H1 (cell line): ENCODE results near the gene MASP1. TPM values are rescaled to one million over a fixed set of nuclear protein-coding genes. Genes with fewer than 3 reads are reported as not detected.

Experiments
- CTCF ChIA-PET: fragments of 300-600 bp; sonication (Branson Sonifier 250); formaldehyde crosslinking; loops from one replicate; lab custom pipeline; 2021; ENCODE audit not compliant: partially characterized antibody; lab: Charles Lee
- POLR2A ChIA-PET: fragments of 300-600 bp; sonication (Branson Sonifier 250); formaldehyde crosslinking; loops from one replicate; lab custom pipeline; 2021; ENCODE audit warnings: inconsistent platforms; ENCODE audit not compliant: partially characterized antibody; lab: Charles Lee
- DNase-seq, 2 experiments: peaks; one replicate each; pipeline versions ENCODE4 v3.0.0 to v3.0.0-alpha.2; 2010 to 2022; ENCODE audit warnings: low spot score in 2 of 2, low read depth in 1 of 2, mixed read lengths in 1 of 2
- FAIRE-seq: peaks from 2 replicates; lab custom pipeline; 2011; peaks lifted over from hg19 to GRCh38; lab: Jason Lieb, UNC
- H2AFZ ChIP-seq: 2 replicates; pipeline ENCODE4 v1.8.1; 2012; ENCODE audit warnings: low read length, inconsistent platforms
- H2AK5ac ChIP-seq: 2 replicates; pipeline ENCODE4 v1.6.1; 2013; ENCODE audit warnings: low read depth, low read length
- H2BK120ac ChIP-seq: replicated peaks from 2 replicates; pipeline ENCODE3; 2013; ENCODE audit warnings: low read depth, low read length, inconsistent platforms
- H2BK12ac ChIP-seq: 2 replicates; pipeline ENCODE4 v1.6.1; 2013; ENCODE audit warnings: low read depth, low read length
- H2BK15ac ChIP-seq: 2 replicates; pipeline ENCODE4 v1.6.1; 2013; ENCODE audit warnings: low read length
- H2BK20ac ChIP-seq: 2 replicates; pipeline ENCODE4 v1.6.1; 2013; ENCODE audit warnings: low read length
- H2BK5ac ChIP-seq: 2 replicates; pipeline ENCODE4 v1.6.1; 2013; ENCODE audit warnings: low read depth, low read length
- H3K14ac ChIP-seq: 2 replicates; pipeline ENCODE4 v1.6.1; 2013; ENCODE audit warnings: inconsistent platforms; ENCODE audit not compliant: insufficient read length
- H3K18ac ChIP-seq: 2 replicates; pipeline ENCODE4 v1.6.1; 2013; ENCODE audit warnings: low read length; ENCODE audit errors: extremely low read depth
- H3K23ac ChIP-seq: 2 replicates; pipeline ENCODE4 v1.6.1; 2013; ENCODE audit warnings: inconsistent platforms; ENCODE audit not compliant: insufficient read length
- H3K23me2 ChIP-seq: 2 replicates; pipeline ENCODE4 v1.6.1; 2013; ENCODE audit warnings: low read depth, low read length
- H3K27ac ChIP-seq: 2 replicates; pipeline ENCODE4 v1.6.1; 2011; ENCODE audit warnings: low read depth, low read length, inconsistent platforms
- H3K27me3 ChIP-seq, 4 experiments: replicated peaks in 1 of 4; 1 replicate in 1 of 4; 2 replicates in 3 of 4; pipeline versions ENCODE4 v1.6.1 to v1.8.1; 2011 to 2013; ENCODE audit warnings: low read length in 3 of 4, mild to moderate bottlenecking in 3 of 4, inconsistent platforms in 2 of 4, mixed read lengths in 2 of 4, moderate library complexity in 1 of 4; ENCODE audit not compliant: control insufficient read depth in 3 of 4, insufficient read depth in 3 of 4; ENCODE audit errors: extremely low read depth in 1 of 4
- H3K36me3 ChIP-seq, 4 experiments: 2 replicates each; pipeline versions ENCODE4 v1.6.1 to v1.8.1; 2011 to 2013; ENCODE audit warnings: mild to moderate bottlenecking in 4 of 4, low read length in 3 of 4, moderate library complexity in 2 of 4, control low read depth in 1 of 4, inconsistent platforms in 1 of 4; ENCODE audit not compliant: insufficient read depth in 4 of 4, control insufficient read depth in 2 of 4
- H3K4ac ChIP-seq: replicated peaks from 2 replicates; pipeline ENCODE3; 2013; ENCODE audit warnings: low read length, low read depth, mixed read lengths, inconsistent platforms; ENCODE audit not compliant: insufficient read length
- H3K4me1 ChIP-seq, 4 experiments: replicated peaks in 1 of 4; 1 replicate in 1 of 4; 2 replicates in 3 of 4; pipeline versions ENCODE4 v1.6.1 to v1.8.1; 2011 to 2013; ENCODE audit warnings: low read length in 3 of 4, inconsistent platforms in 2 of 4, mixed read lengths in 1 of 4; ENCODE audit not compliant: insufficient read depth in 4 of 4, control insufficient read depth in 3 of 4
- H3K4me2 ChIP-seq, 2 experiments: 2 replicates each; pipeline versions ENCODE4 v1.6.1 to v1.8.1; 2011 to 2013; ENCODE audit warnings: low read depth in 2 of 2, low read length in 2 of 2, control low read depth in 1 of 2, inconsistent platforms in 1 of 2, mild to moderate bottlenecking in 1 of 2; ENCODE audit not compliant: insufficient read depth in 1 of 2
- H3K4me3 ChIP-seq, 4 experiments: fragments of 200-600, 300-600 bp in 1 of 4; sonication (generic), shearing (Covaris generic), sonication (Bioruptor Twin) in 1 of 4; 2 replicates each; pipeline versions ENCODE4 v1.5.1 to v1.8.1; 2011 to 2016; ENCODE audit warnings: low read length in 4 of 4, low read depth in 3 of 4, control low read depth in 2 of 4, inconsistent platforms in 2 of 4, mild to moderate bottlenecking in 2 of 4, mixed read lengths in 1 of 4, moderate library complexity in 1 of 4; ENCODE audit not compliant: insufficient read depth in 2 of 4; ENCODE audit errors: extremely low read depth in 1 of 4
- H3K56ac ChIP-seq: replicated peaks from 2 replicates; pipeline ENCODE3; 2013; ENCODE audit warnings: low read depth, mild to moderate bottlenecking, mixed read lengths, low read length, inconsistent platforms; ENCODE audit not compliant: insufficient read length
- H3K79me1 ChIP-seq: 2 replicates; pipeline ENCODE4 v1.6.1; 2013; ENCODE audit warnings: low read depth, low read length, control low read depth
- H3K79me2 ChIP-seq, 2 experiments: 2 replicates each; pipeline versions ENCODE4 v1.6.1 to v1.8.1; 2012 to 2013; ENCODE audit warnings: low read length in 2 of 2, mild to moderate bottlenecking in 2 of 2, inconsistent platforms in 1 of 2; ENCODE audit not compliant: insufficient read depth in 2 of 2, control insufficient read depth in 1 of 2
- H3K9ac ChIP-seq, 4 experiments: replicated peaks in 1 of 4; 1 replicate in 1 of 4; 2 replicates in 3 of 4; pipeline versions ENCODE4 v1.6.1 to v1.8.1; 2011 to 2013; ENCODE audit warnings: low read depth in 3 of 4, low read length in 3 of 4, control low read depth in 2 of 4, mild to moderate bottlenecking in 2 of 4, moderate library complexity in 2 of 4, inconsistent platforms in 1 of 4; ENCODE audit errors: extremely low read depth in 1 of 4
- H3K9me3 ChIP-seq, 2 experiments: 2 replicates each; pipeline versions ENCODE4 v1.6.1 to v1.8.1; 2012 to 2013; ENCODE audit warnings: mild to moderate bottlenecking in 2 of 2, moderate library complexity in 2 of 2, control low read depth in 1 of 2, inconsistent platforms in 1 of 2, low read depth in 1 of 2, low read length in 1 of 2, mixed read lengths in 1 of 2; ENCODE audit not compliant: insufficient read depth in 2 of 2
- H4K20me1 ChIP-seq, 2 experiments: replicated peaks in 1 of 2; 2 replicates each; pipeline versions ENCODE3 to v1.8.1; 2011 to 2013; ENCODE audit warnings: inconsistent platforms in 2 of 2, low read length in 2 of 2, mild to moderate bottlenecking in 1 of 2; ENCODE audit not compliant: insufficient read depth in 2 of 2, control insufficient read depth in 1 of 2
- H4K5ac ChIP-seq: 2 replicates; pipeline ENCODE4 v1.6.1; 2013; ENCODE audit warnings: low read length, low read depth, mixed read lengths, inconsistent platforms; ENCODE audit not compliant: insufficient read length
- H4K8ac ChIP-seq: 2 replicates; pipeline ENCODE4 v1.8.0; 2013; ENCODE audit warnings: mild to moderate bottlenecking, moderate library complexity, low read length, inconsistent platforms; ENCODE audit not compliant: insufficient read depth; ENCODE audit errors: extremely low read depth
- H4K91ac ChIP-seq: replicated peaks from 2 replicates; pipeline ENCODE3; 2013; ENCODE audit warnings: low read length, mixed read lengths, inconsistent platforms; ENCODE audit not compliant: insufficient read length
- ATF2 ChIP-seq: IDR thresholded peaks from 2 replicates; pipeline ENCODE4 v1.6.1; 2012; ENCODE audit warnings: low read length, inconsistent platforms
- ATF3 ChIP-seq: IDR thresholded peaks from 2 replicates; pipeline ENCODE4 v1.6.1; 2011; ENCODE audit warnings: low read depth, mild to moderate bottlenecking, low read length; ENCODE audit not compliant: insufficient read depth
- FOSL1 ChIP-seq: IDR thresholded peaks from 2 replicates; pipeline ENCODE4 v1.6.1; 2011; ENCODE audit warnings: mild to moderate bottlenecking, low read depth, low read length, moderate library complexity; ENCODE audit not compliant: insufficient read depth
- HDAC2 ChIP-seq, 2 experiments: fragments of 300-600 bp in 1 of 2; sonication (generic) in 1 of 2; IDR thresholded peaks; 2 replicates each; pipeline ENCODE4 v1.6.1; 2011 to 2012; ENCODE audit warnings: low read depth in 2 of 2, low read length in 2 of 2, mild to moderate bottlenecking in 2 of 2, moderate library complexity in 2 of 2, borderline replicate concordance in 1 of 2, inconsistent platforms in 1 of 2
- HDAC6 ChIP-seq: IDR thresholded peaks from one replicate; pipeline ENCODE4 v1.7.1; 2012; ENCODE audit warnings: low read depth, mild to moderate bottlenecking, inconsistent platforms, low read length, moderate library complexity
- JUN ChIP-seq: IDR thresholded peaks from 2 replicates; pipeline ENCODE4 v1.6.1; 2011; ENCODE audit warnings: low read depth, mild to moderate bottlenecking, improper control_type of control experiment, low read length
- RAD21 ChIP-seq, 2 experiments: IDR thresholded peaks in 1 of 2; conservative IDR thresholded peaks in 1 of 2; 2 replicates each; pipeline ENCODE4 v1.6.1; 2011; ENCODE audit warnings: low read depth in 2 of 2, low read length in 2 of 2, improper control_type of control experiment in 1 of 2, inconsistent platforms in 1 of 2, mild to moderate bottlenecking in 1 of 2, moderate library complexity in 1 of 2
- RFX5 ChIP-seq: IDR thresholded peaks from 2 replicates; pipeline ENCODE4 v1.6.1; 2011; ENCODE audit warnings: low read depth, low read length, improper control_type of control experiment, borderline replicate concordance
- SP2 ChIP-seq: IDR thresholded peaks from 2 replicates; pipeline ENCODE4 v1.6.1; 2012; ENCODE audit warnings: mild to moderate bottlenecking, low read length, inconsistent platforms
- SP4 ChIP-seq: IDR thresholded peaks from 2 replicates; pipeline ENCODE4 v1.6.1; 2012; ENCODE audit warnings: low read length, inconsistent platforms
- SUZ12 ChIP-seq: fragments of 200-600 bp; sonication (generic); IDR thresholded peaks from 2 replicates; pipeline ENCODE4 v1.6.1; 2012; ENCODE audit warnings: mild to moderate bottlenecking, inconsistent platforms, low read length, moderate library complexity, mixed read lengths
- WGBS, 2 experiments: shearing (Covaris generic) in 1 of 2; methylation state at CpG; one replicate each; pipeline versions ENCODE4 v1.1.6 to v1.1.7; 2013 to 2015; ENCODE audit warnings: low lambda C conversion rate in 2 of 2, mixed read lengths in 2 of 2, inconsistent platforms in 1 of 2, low coverage in 1 of 2, missing lambda C conversion rate in 1 of 2; ENCODE audit not compliant: insufficient replicate concordance in 2 of 2, insufficient coverage in 1 of 2, insufficient read length in 1 of 2; ENCODE audit errors: extremely low coverage in 1 of 2, missing lambda C conversion rate in 1 of 2; 5-methylcytosine and 5-hydroxymethylcytosine counted together
- polyA plus RNA-seq, 7 experiments: library from polyadenylated mRNA; depleted of rRNA in 3 of 7; stranded (reverse) in 5 of 7; unstranded in 2 of 7; fragments of >200 nt in 5 of 7; fragments of 200-250 nt in 2 of 7; gene quantifications; 1 replicate in 5 of 7; 2 replicates in 1 of 7; 4 replicates in 1 of 7; pipeline versions ENCODE4 v1.2.1 to v1.2.3, GENCODE V29; 2011 to 2013; ENCODE audit warnings: missing spikeins in 2 of 7, mixed read lengths in 2 of 7
- total RNA-seq: library from RNA; stranded (reverse); fragmentation: NEBNext Ultra II Directional; extraction: Animal tissue kit (Norgen Biotek cat#: 25700); gene quantifications from 2 replicates; pipeline ENCODE4 v1.2.1, GENCODE V29; 2021

MASP1 gene
- total and polyA plus RNA-seq, 2 of the 8 experiments (the other 6 are each of a cell fraction or from before 2014, with no cell fraction given), result 2.7 to 3.5 TPM

GRCh38 chr3:187322291-187322690, 30.8 kb upstream of the MASP1 start:
- H3K79me2 ChIP-seq, result no peaks in the 10 kb centered on the region
- H4K91ac ChIP-seq, result no peak overlapping the region
- H3K79me1 ChIP-seq, result no peaks in the 10 kb centered on the region
- DNase-seq (no peak), FAIRE-seq (no peak)
- no peak overlapping the region for H3K56ac ChIP-seq
- H2BK15ac ChIP-seq, result no peak overlapping the region
- H2BK5ac ChIP-seq, result no peak overlapping the region
- POLR2A ChIA-PET, result no interaction called here
- WGBS, 2 experiments, result 80% methylated on average over 7 of the region's 7 CpGs; no CpG with 5 or more reads in 1 of the 2 experiments
- no peak overlapping the region for H3K9ac ChIP-seq
- H3K4me2 ChIP-seq, result no peak overlapping the region
- no peak overlapping the region for H2AK5ac ChIP-seq
- H3K18ac ChIP-seq, result no peak overlapping the region
- H3K4me3 ChIP-seq, result no peak overlapping the region
- no peak overlapping the region for H4K8ac ChIP-seq
- no peak overlapping the region for H4K5ac ChIP-seq
- H3K4me1 ChIP-seq, result peaks cover 0 to 4% (median 2%) of the 10 kb centered on the region in 4 experiments; a peak in 5 of 7 replicates
- H3K27ac ChIP-seq, result no peak overlapping the region
- CTCF ChIA-PET, result interaction anchor here (0.6 to 24.1 kb wide), 17 partner anchors 10 to 1829 kb away, joined by 3 to 947 read pairs (median 5); partner anchors contain the start of genes RTP2 and SST
- H3K23ac ChIP-seq, result no peak overlapping the region
- no peaks in the 10 kb centered on the region for H3K36me3 ChIP-seq
- no peak overlapping the region for H2BK120ac ChIP-seq
- H2AFZ ChIP-seq, result no peak overlapping the region
- H2BK20ac ChIP-seq, result no peak overlapping the region
- H3K23me2 ChIP-seq, result no peaks in the 10 kb centered on the region
- no peaks in the 10 kb centered on the region; a peak in 1 of 7 replicates for H3K27me3 ChIP-seq
- H2BK12ac ChIP-seq, result no peak overlapping the region
- H3K9me3 ChIP-seq, result 0 out of 4 replicates have a peak, but pooled peaks cover 0 to 2% of the 10 kb centered on the region in 2 experiments
- H3K14ac ChIP-seq, result no peak overlapping the region
- H3K4ac ChIP-seq, result no peak overlapping the region
- no peaks in the 10 kb centered on the region for H4K20me1 ChIP-seq
- TF ChIP-seq SUZ12, result no peak
- TF ChIP-seq RAD21 (IDR thresholded peaks at IDR 0.05 in 1 of 2, conservative IDR thresholded peaks at IDR 0.05 in 1 of 2; ENCODE audit: low read depth in 2 of 2, low read length in 2 of 2), result no peak
- TF ChIP-seq SP2, result no peak
- no peak for TF ChIP-seq SP4
- no peak for TF ChIP-seq FOSL1
- no peak for TF ChIP-seq JUN
- no peak for TF ChIP-seq HDAC2 (IDR thresholded peaks at IDR 0.05; ENCODE audit: borderline replicate concordance in 1 of 2, low read depth in 2 of 2, low read length in 2 of 2)
- no peak for TF ChIP-seq HDAC6
- TF ChIP-seq ATF2, result no peak
- TF ChIP-seq RFX5, result no peak
- TF ChIP-seq ATF3, result no peak
